Measurements from ENCODE around the gene VENTX. TPM values are rescaled to one million over a fixed set of nuclear protein-coding genes. Genes with fewer than 3 reads are reported as not detected.

Gene VENTX
- total RNA-seq, 1 experiment from 2014 or later: not detected

DNA sequence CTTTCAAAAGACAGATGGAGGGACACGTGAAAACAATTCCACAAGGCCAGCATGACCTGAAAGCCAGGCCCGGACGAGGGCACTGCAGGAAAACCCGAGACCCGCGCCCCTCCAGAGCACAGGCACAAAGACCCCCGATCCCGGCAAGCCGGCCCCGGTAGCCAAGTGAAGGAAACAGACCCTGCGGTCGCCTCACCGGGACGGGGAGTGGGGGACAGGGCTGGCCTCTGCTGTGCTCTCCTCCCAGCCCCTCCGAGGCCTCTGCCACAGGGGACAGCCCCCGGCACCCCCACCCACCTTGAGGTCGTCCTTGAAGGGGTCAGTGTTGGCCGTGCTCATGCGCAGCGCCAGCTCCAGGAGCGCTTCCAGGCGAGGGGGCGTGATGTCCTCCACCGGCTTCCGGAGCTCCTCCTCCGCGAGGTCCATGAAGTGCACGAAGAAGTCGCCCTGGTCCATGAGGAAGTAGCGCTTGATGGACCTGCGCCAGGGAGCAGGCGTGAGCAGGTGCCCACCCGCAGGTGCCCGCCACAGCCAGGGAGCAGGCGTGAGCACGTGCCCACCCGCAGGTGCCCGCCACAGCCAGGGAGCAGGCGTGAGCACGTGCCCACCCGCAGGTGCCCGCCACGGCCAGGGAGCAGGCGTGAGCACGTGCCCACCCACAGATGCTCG is 50.3 kb downstream of the VENTX start (continued):
- TF ChIP-seq, protein P1, sequence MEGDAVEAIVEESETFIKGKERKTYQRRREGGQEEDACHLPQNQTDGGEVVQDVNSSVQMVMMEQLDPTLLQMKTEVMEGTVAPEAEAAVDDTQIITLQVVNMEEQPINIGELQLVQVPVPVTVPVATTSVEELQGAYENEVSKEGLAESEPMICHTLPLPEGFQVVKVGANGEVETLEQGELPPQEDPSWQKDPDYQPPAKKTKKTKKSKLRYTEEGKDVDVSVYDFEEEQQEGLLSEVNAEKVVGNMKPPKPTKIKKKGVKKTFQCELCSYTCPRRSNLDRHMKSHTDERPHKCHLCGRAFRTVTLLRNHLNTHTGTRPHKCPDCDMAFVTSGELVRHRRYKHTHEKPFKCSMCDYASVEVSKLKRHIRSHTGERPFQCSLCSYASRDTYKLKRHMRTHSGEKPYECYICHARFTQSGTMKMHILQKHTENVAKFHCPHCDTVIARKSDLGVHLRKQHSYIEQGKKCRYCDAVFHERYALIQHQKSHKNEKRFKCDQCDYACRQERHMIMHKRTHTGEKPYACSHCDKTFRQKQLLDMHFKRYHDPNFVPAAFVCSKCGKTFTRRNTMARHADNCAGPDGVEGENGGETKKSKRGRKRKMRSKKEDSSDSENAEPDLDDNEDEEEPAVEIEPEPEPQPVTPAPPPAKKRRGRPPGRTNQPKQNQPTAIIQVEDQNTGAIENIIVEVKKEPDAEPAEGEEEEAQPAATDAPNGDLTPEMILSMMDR (IDR thresholded peaks at IDR 0.05 in 2 of 3, conservative IDR thresholded peaks at IDR 0.05 in 1 of 3; ENCODE audit: borderline replicate concordance in 1 of 3, insufficient read depth in 1 of 3, low read depth in 2 of 3, low read length in 2 of 3): no peak
- TF ChIP-seq, protein P2, sequence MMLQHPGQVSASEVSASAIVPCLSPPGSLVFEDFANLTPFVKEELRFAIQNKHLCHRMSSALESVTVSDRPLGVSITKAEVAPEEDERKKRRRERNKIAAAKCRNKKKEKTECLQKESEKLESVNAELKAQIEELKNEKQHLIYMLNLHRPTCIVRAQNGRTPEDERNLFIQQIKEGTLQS (IDR thresholded peaks at IDR 0.05): no peak

- BruUV-seq (replicated peaks): no TSS peak
- ATAC-seq: no peak
- TF ChIP-seq YY1 (IDR thresholded peaks at IDR 0.05; ENCODE audit: extremely low read depth, insufficient replicate concordance, low read depth, low read length): no peak
- TF ChIP-seq EGR1 (IDR thresholded peaks at IDR 0.05; ENCODE audit: low read depth): no peak
- no peak for TF ChIP-seq POLR2A (IDR thresholded peaks at IDR 0.05; ENCODE audit: borderline replicate concordance, extremely low read depth, insufficient read depth, insufficient read length)
- no peak for TF ChIP-seq SP1 (IDR thresholded peaks at IDR 0.05; ENCODE audit: low read depth)
- no peak for TF ChIP-seq POLR2AphosphoS5 (IDR thresholded peaks at IDR 0.05; ENCODE audit: low read depth, low read length)
- no peak for TF ChIP-seq ZFX (IDR thresholded peaks at IDR 0.05)
- no peak for TF ChIP-seq CBX3 (IDR thresholded peaks at IDR 0.05; ENCODE audit: low read depth)
- no peak for TF ChIP-seq SRF (IDR thresholded peaks at IDR 0.05; ENCODE audit: low read depth)
- no peak for TF ChIP-seq TCF7L2 (IDR thresholded peaks at IDR 0.05; ENCODE audit: borderline replicate concordance, extremely low read depth, insufficient read depth, insufficient read length)
- TF ChIP-seq ZBTB33 (IDR thresholded peaks at IDR 0.05; ENCODE audit: extremely low read depth, insufficient replicate concordance, low read length): no peak
- no peak for TF ChIP-seq REST (IDR thresholded peaks at IDR 0.05; ENCODE audit: low read depth)
- TF ChIP-seq, protein P2 (IDR thresholded peaks at IDR 0.05): no peak
- TF ChIP-seq EZH2phosphoT487 (IDR thresholded peaks at IDR 0.05; ENCODE audit: borderline replicate concordance): no peak
These were observed 52.1 kb downstream of the VENTX start for GRCh38 chr10:133289761-133290160.

More at GRCh38 chr10:133289761-133290160, 52.1 kb downstream of the VENTX start:
- no peaks in the 10 kb centered on the region for H3K9me2 ChIP-seq (ENCODE audit: insufficient read depth)
- intact Hi-C loops (cut with micrococcal nuclease): no loop called here
- peaks cover 0 to 6% of the 10 kb centered on the region in 2 experiments; a peak in 1 of 4 replicates for H3K4me1 ChIP-seq (ENCODE audit: control insufficient read depth in 1 of 2, insufficient read depth in 2 of 2, low read length in 2 of 2)
- H3K4me2 ChIP-seq (ENCODE audit: low read length): no peak overlapping the region
- no peak overlapping the region for H2AFZ ChIP-seq (ENCODE audit: low read depth, low read length, poor library complexity, severe bottlenecking)
- H4K20me1 ChIP-seq (ENCODE audit: insufficient read depth): no peaks in the 10 kb centered on the region
- H3K79me2 ChIP-seq (ENCODE audit: insufficient read depth, low read length): no peaks in the 10 kb centered on the region
- DNase-seq (ENCODE audit: low read depth, low spot score): no peak
- ChIA-PET RAD21 (ENCODE audit: low non-redundant PET in 1 of 2, low total read pairs in 2 of 2, uncharacterized antibody in 2 of 2, unreplicated experiment in 2 of 2) (no interaction called here), CTCF (no interaction called here), POLR2A (no interaction called here)
- no peak overlapping the region for H3K27ac ChIP-seq (ENCODE audit: low read depth, low read length)
- H3K9me3 ChIP-seq (ENCODE audit: control insufficient read depth in 1 of 2, insufficient read depth in 1 of 2, low read depth in 1 of 2, low read length in 2 of 2): no peaks in the 10 kb centered on the region
- H3K27me3 ChIP-seq (ENCODE audit: insufficient read depth, low read length): no peaks in the 10 kb centered on the region
- no peak overlapping the region for H3K4me3 ChIP-seq (replicated peaks in 1 of 2; ENCODE audit: low read depth in 1 of 2, low read length in 2 of 2)
- no peaks in the 10 kb centered on the region for H3K36me3 ChIP-seq (ENCODE audit: control insufficient read depth in 1 of 2, insufficient read depth in 2 of 2, low read length in 2 of 2)
- no peak overlapping the region for H3K9ac ChIP-seq (ENCODE audit: low read length)

Measured in HCT116 (cell line).